Subcutaneous adipose tissue (tissue), 4 donors: ENCODE results near the gene EPN1. TPM values are rescaled to one million over a fixed set of nuclear protein-coding genes. Genes with fewer than 3 reads are reported as not detected.

Experiments
- CTCF ChIP-seq: fragments of 450-650 bp; IDR thresholded peaks from one replicate; pipeline ENCODE4 v1.5.1; 2016; ENCODE audit warnings: low read depth, mild to moderate bottlenecking, control low read depth, antibody characterized with exemption, moderate library complexity
- total RNA-seq, 4 donors: library from RNA; depleted of rRNA; stranded (reverse); fragments of >200 nt; gene quantifications; one replicate each; pipeline ENCODE4 v1.1.0, GENCODE V29; 2016

EPN1 gene
- total RNA-seq, 4 donors from 2014 or later, result 27.6 to 118 (median 59.7) TPM

- no peak for TF ChIP-seq CTCF
Observed at GRCh38 chr19:55693336-55693974, 18.4 kb downstream of the EPN1 start.

- TF ChIP-seq CTCF, result no peak
Observed at GRCh38 chr19:55694241-55694655, 19.2 kb downstream of the EPN1 start.

- TF ChIP-seq CTCF, result no peak
Observed at GRCh38 chr19:55694656-55695491, 19.8 kb downstream of the EPN1 start.

GRCh38 chr19:55695511-55696290 is 20.7 kb downstream of the EPN1 start:
- no peak for TF ChIP-seq CTCF

GRCh38 chr19:55696301-55697068 is 21.5 kb downstream of the EPN1 start:
- no peak for TF ChIP-seq CTCF

GRCh38 chr19:55697069-55697440 is 22.0 kb downstream of the EPN1 start:
- TF ChIP-seq CTCF, result no peak
